ENCODE data around the gene FPGS.

DNA sequence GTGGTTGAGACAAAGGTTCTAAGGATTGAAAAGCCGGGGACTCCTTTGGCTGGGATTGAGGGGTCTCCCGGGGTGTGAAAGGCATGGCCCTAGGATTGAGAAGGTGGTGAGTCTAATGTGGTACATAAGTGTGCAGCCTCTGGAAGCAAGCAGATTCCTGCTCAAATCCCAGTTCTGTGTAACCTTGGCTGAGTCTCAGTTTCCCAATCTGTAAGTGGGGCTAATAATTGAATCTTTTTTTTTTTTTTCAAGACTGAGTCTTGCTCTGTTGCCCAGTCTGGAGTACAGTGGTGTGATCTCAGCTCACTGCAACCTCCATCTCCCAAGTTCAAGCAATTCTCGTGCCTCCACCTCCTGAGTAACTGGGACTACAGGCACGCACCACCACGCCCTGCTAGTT lies 30.1 kb upstream of the FPGS start:
- TF ChIP-seq, protein P1, sequence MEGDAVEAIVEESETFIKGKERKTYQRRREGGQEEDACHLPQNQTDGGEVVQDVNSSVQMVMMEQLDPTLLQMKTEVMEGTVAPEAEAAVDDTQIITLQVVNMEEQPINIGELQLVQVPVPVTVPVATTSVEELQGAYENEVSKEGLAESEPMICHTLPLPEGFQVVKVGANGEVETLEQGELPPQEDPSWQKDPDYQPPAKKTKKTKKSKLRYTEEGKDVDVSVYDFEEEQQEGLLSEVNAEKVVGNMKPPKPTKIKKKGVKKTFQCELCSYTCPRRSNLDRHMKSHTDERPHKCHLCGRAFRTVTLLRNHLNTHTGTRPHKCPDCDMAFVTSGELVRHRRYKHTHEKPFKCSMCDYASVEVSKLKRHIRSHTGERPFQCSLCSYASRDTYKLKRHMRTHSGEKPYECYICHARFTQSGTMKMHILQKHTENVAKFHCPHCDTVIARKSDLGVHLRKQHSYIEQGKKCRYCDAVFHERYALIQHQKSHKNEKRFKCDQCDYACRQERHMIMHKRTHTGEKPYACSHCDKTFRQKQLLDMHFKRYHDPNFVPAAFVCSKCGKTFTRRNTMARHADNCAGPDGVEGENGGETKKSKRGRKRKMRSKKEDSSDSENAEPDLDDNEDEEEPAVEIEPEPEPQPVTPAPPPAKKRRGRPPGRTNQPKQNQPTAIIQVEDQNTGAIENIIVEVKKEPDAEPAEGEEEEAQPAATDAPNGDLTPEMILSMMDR (conservative IDR thresholded peaks at IDR 0.05; ENCODE audit: low read length), result no peak
- no peak for TF ChIP-seq EZH2phosphoT487 (IDR thresholded peaks at IDR 0.05; ENCODE audit: borderline replicate concordance, low read depth, low read length)

Data from OCI-LY7 (cell line).